ENCODE data around the gene NR6A1.

Gene NR6A1

DNA sequence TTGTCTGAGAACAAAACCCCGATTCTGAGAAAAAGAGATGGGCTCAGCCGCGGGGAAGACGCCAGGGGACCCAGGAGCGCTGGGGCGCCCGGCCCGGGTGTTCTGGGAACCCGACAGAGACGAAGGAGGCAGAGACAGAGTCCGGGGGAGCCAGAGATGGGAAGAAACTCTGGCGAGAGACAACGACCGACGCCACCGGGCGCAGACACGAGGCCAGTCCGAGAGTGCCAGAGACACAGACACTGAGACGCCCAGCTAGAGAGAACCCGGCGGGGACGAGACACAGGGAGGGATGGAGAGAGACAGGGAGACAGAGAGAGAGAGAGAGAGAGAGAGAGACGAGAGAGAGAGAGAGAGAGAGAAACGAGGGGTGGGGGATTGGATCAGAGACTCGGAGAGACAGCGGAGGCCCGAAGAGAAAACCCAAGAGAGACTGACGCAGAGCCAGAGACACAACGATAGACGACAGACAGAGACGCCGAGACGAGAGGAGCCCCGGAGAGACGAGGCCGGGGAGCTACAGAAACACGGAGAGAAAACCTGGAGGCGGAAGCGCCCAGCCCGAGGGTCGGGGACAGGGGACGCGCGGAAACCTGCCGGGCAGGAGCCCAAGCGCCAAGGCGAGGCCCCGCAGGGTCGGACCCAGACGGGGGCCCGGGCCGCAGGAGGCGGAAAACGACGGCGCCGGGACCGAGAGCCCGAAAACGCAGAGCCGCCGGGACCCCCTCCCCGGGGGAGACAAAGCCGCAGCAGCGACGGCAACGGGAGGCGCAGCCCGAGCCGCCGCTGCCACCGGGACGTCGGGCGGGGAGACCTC is 267.2 kb downstream of the NR6A1 start:
- Histone ChIP-seq H3K4me2 (ENCODE audit: low read length) (no peak overlapping the region), H3K4me3 (ENCODE audit: low read length) (no peak overlapping the region), H3K9me3 (ENCODE audit: control insufficient read depth, insufficient read depth, low read length) (no peaks in the 10 kb centered on the region), H3K36me3 (ENCODE audit: control insufficient read depth, low read length) (no peaks in the 10 kb centered on the region), H4K20me1 (ENCODE audit: control insufficient read depth, insufficient read depth, low read depth, low read length) (no peaks in the 10 kb centered on the region), H3K79me2 (ENCODE audit: control insufficient read depth, low read length) (no peaks in the 10 kb centered on the region), H3K4me1 (ENCODE audit: control insufficient read depth, low read length) (no peaks in the 10 kb centered on the region), H3K9me2 (replicated peaks; ENCODE audit: control insufficient read depth, low read length) (no peaks in the 10 kb centered on the region), H3F3A (ENCODE audit: control insufficient read depth, insufficient read depth) (no peaks in the 10 kb centered on the region), H3K27me3 (ENCODE audit: control insufficient read depth, low read length) (no peaks in the 10 kb centered on the region), H3K27ac (ENCODE audit: low read depth, low read length) (no peak overlapping the region)
- TF ChIP-seq, protein P1, sequence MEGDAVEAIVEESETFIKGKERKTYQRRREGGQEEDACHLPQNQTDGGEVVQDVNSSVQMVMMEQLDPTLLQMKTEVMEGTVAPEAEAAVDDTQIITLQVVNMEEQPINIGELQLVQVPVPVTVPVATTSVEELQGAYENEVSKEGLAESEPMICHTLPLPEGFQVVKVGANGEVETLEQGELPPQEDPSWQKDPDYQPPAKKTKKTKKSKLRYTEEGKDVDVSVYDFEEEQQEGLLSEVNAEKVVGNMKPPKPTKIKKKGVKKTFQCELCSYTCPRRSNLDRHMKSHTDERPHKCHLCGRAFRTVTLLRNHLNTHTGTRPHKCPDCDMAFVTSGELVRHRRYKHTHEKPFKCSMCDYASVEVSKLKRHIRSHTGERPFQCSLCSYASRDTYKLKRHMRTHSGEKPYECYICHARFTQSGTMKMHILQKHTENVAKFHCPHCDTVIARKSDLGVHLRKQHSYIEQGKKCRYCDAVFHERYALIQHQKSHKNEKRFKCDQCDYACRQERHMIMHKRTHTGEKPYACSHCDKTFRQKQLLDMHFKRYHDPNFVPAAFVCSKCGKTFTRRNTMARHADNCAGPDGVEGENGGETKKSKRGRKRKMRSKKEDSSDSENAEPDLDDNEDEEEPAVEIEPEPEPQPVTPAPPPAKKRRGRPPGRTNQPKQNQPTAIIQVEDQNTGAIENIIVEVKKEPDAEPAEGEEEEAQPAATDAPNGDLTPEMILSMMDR (IDR thresholded peaks at IDR 0.05; ENCODE audit: low read depth, low read length, poor library complexity, severe bottlenecking) = no peak
- no peak for TF ChIP-seq EZH2phosphoT487 (IDR thresholded peaks at IDR 0.05; ENCODE audit: borderline replicate concordance, low read length)

DNA sequence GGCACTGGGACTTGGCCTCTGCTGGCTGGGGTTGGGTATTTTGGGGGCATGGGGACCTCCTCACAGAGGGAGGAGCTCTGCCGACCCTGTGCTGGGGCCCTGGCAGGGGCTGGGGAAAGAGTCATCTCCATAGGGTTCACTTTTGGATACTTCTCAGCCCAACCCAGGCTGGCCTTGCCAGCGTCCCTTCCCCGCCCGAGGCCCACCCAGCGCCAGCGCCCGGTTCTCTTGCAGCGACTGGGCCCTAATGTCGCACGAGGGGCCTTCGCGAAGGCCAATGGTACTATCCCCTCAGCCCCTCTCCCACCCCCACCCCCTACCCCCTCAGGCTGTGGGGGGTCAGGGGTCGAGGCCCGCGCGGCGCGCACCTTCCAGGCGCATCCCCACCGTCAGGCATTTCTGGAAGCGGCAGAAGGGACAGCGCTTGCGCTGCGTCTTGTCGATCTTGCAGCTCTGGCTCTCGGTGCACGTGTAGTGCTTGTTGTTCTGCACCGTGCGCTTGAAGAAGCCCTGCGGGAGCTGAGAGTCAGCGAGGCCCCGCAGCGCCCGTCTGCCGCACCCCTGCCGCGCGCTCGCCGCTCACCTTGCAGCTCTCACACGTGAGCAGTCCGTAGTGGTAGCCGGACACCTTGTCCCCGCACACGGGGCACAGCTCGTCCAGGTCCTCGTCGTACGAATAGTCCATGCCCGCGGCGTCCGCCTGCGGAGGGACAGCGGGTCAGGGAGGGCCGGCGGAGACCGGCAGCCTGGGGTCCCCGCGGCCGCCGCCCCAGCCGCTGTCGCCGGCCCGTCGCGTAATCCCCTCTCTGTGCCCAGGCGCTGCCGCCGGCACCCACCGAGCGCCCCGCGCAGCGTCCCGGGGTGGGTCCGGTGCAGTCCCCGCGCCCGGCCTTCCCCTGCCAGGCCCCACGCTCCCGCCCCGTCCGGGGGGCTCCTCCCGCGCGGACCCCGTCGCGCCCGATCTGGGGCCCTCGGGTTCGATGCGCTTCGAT is 268.1 kb downstream of the NR6A1 start:
- Histone ChIP-seq H3F3A (ENCODE audit: control insufficient read depth, insufficient read depth) (no peaks in the 10 kb centered on the region), H3K79me2 (ENCODE audit: control insufficient read depth, low read length) (no peaks in the 10 kb centered on the region), H3K9me2 (replicated peaks; ENCODE audit: control insufficient read depth, low read length) (no peaks in the 10 kb centered on the region), H3K4me2 (ENCODE audit: low read length) (no peak overlapping the region), H4K20me1 (ENCODE audit: control insufficient read depth, insufficient read depth, low read depth, low read length) (no peaks in the 10 kb centered on the region), H3K27ac (ENCODE audit: low read depth, low read length) (no peak overlapping the region), H3K4me3 (ENCODE audit: low read length) (no peak overlapping the region), H3K4me1 (ENCODE audit: control insufficient read depth, low read length) (no peaks in the 10 kb centered on the region), H3K9me3 (ENCODE audit: control insufficient read depth, insufficient read depth, low read length) (no peaks in the 10 kb centered on the region), H3K36me3 (ENCODE audit: control insufficient read depth, low read length) (no peaks in the 10 kb centered on the region), H3K27me3 (ENCODE audit: control insufficient read depth, low read length) (no peaks in the 10 kb centered on the region)
- no peak for TF ChIP-seq EZH2phosphoT487 (IDR thresholded peaks at IDR 0.05; ENCODE audit: borderline replicate concordance, low read length)
- TF ChIP-seq, protein P1 (IDR thresholded peaks at IDR 0.05; ENCODE audit: low read depth, low read length, poor library complexity, severe bottlenecking) = no peak

DNA sequence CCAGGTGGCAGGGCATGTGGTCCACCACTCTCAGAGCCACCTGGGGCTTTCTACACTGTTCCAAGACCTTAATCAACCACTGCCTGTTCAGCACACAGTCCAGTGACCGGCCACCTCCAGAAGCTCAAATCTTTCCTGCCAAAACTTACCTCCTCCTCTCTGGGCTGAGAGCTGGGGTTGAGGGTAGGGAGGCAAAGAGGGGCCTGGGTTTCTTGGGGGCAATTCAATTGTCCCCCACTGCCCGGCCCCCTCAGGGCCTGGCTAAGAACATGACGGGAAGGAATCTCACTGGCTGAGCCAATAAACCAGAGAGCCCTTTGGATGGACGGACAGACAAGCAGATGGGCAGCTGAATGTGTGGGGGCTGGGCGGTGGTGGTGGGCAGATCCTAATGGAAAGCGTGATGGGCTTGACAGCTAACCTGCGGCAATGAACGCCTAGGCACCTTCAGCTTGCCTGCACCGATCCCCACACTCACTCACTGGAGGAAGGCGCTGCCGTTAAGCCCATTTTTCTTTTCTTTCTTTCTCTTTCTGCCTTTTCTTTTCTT is 269.3 kb downstream of the NR6A1 start:
- Histone ChIP-seq H3K9me2 (replicated peaks; ENCODE audit: control insufficient read depth, low read length) (no peaks in the 10 kb centered on the region), H3K27me3 (ENCODE audit: control insufficient read depth, low read length) (no peaks in the 10 kb centered on the region), H3K4me3 (ENCODE audit: low read length) (no peak overlapping the region), H3F3A (ENCODE audit: control insufficient read depth, insufficient read depth) (no peaks in the 10 kb centered on the region), H3K4me1 (ENCODE audit: control insufficient read depth, low read length) (no peaks in the 10 kb centered on the region), H4K20me1 (ENCODE audit: control insufficient read depth, insufficient read depth, low read depth, low read length) (no peaks in the 10 kb centered on the region), H3K27ac (ENCODE audit: low read depth, low read length) (no peak overlapping the region), H3K4me2 (ENCODE audit: low read length) (no peak overlapping the region), H3K36me3 (ENCODE audit: control insufficient read depth, low read length) (no peaks in the 10 kb centered on the region), H3K9me3 (ENCODE audit: control insufficient read depth, insufficient read depth, low read length) (no peaks in the 10 kb centered on the region), H3K79me2 (ENCODE audit: control insufficient read depth, low read length) (no peaks in the 10 kb centered on the region)
- TF ChIP-seq EZH2phosphoT487 (IDR thresholded peaks at IDR 0.05; ENCODE audit: borderline replicate concordance, low read length) = no peak
- TF ChIP-seq, protein P1 (IDR thresholded peaks at IDR 0.05; ENCODE audit: low read depth, low read length, poor library complexity, severe bottlenecking) = no peak
